HepG2 (cell line): ENCODE data around the gene IQGAP3. TPM values are rescaled to one million over a fixed set of nuclear protein-coding genes. Genes with fewer than 3 reads are reported as not detected.

Experiments
- BRCA1 ChIP-seq: sonication (generic); formaldehyde crosslinking; IDR thresholded peaks from 2 replicates; pipeline ENCODE4 v1.4.0; 2020; ENCODE audit warnings: missing genetic modification reagents
- ELF4 ChIP-seq: sonication (generic); formaldehyde crosslinking; IDR thresholded peaks from 2 replicates; pipeline ENCODE4 v1.5.0; 2020; ENCODE audit warnings: missing genetic modification reagents, mild to moderate bottlenecking, moderate library complexity, borderline replicate concordance
- GABPA ChIP-seq, 2 experiments: IDR thresholded peaks; 2 replicates each; pipeline ENCODE4 v1.6.1; 2011 to 2016; ENCODE audit warnings: low read depth in 2 of 2, low read length in 1 of 2, missing biosample characterization in 1 of 2, missing genetic modification characterization in 1 of 2
- JUND ChIP-seq: sonication (generic); formaldehyde crosslinking; IDR thresholded peaks from 2 replicates; pipeline ENCODE4 v1.8.0; 2022; ENCODE audit warnings: mild to moderate bottlenecking, missing genetic modification reagents
- NBN ChIP-seq: fragments of 450-650 bp; conservative IDR thresholded peaks from 2 replicates; pipeline ENCODE4 v1.6.1; 2017
- NFKBIZ ChIP-seq: IDR thresholded peaks from 2 replicates; pipeline ENCODE4 v1.6.1; 2018; ENCODE audit warnings: missing genetic modification reagents, missing compliant biosample characterization
- POLR2AphosphoS5 ChIP-seq: IDR thresholded peaks from 2 replicates; pipeline ENCODE4 v1.6.1; 2012; ENCODE audit warnings: low read depth, low read length
- RFXAP ChIP-seq: sonication (generic); formaldehyde crosslinking; IDR thresholded peaks from 2 replicates; pipeline ENCODE4 v1.4.0; 2020; ENCODE audit warnings: missing genetic modification reagents, borderline replicate concordance
- SUZ12 ChIP-seq: fragments of 150-350 bp; IDR thresholded peaks from 2 replicates; pipeline ENCODE4 v1.6.1; 2014; ENCODE audit warnings: low read depth, low read length
- TSC22D2 ChIP-seq: sonication (generic); formaldehyde crosslinking; IDR thresholded peaks from 2 replicates; pipeline ENCODE4 v1.5.1; 2020; ENCODE audit warnings: missing genetic modification reagents, mild to moderate bottlenecking, borderline replicate concordance
- U2AF1 ChIP-seq: fragments of 200-400 bp; formaldehyde crosslinking; optimal IDR thresholded peaks from 2 replicates; pipeline ENCODE3; 2017; ENCODE audit warnings: mild to moderate bottlenecking, low read depth, low read length
- ZFP1 ChIP-seq: IDR thresholded peaks from 2 replicates; pipeline ENCODE4 v1.6.1; 2016
- ZNF205 ChIP-seq: IDR thresholded peaks from 2 replicates; pipeline ENCODE4 v1.6.1; 2018; ENCODE audit warnings: missing biosample characterization, missing genetic modification reagents
- ZUFSP ChIP-seq: sonication (generic); formaldehyde crosslinking; IDR thresholded peaks from 2 replicates; pipeline ENCODE4 v1.9.0; 2021; ENCODE audit warnings: missing genetic modification reagents, mild to moderate bottlenecking, borderline replicate concordance
- polyA plus RNA-seq, 8 experiments: library from polyadenylated mRNA; depleted of rRNA in 3 of 8; stranded (reverse) in 7 of 8; unstranded in 1 of 8; fragments of >200 nt; fragmentation: Illumina TruSeq in 4 of 8; extraction: Trizol in 4 of 8; gene quantifications; 2 replicates each; pipeline versions ENCODE4 v1.2.1 to v1.2.3, GENCODE V29; 2011 to 2016; ENCODE audit warnings: low read depth in 4 of 8, missing spikeins in 1 of 8, mixed read lengths in 1 of 8; ENCODE audit not compliant: insufficient read depth in 1 of 8
- total RNA-seq, 5 experiments: library from RNA; depleted of rRNA; stranded (reverse); fragments of >200 nt; fragmentation: Illumina TruSeq; extraction: Trizol; gene quantifications; 2 replicates each; pipeline ENCODE4 v1.2.3, GENCODE V29; 2016; ENCODE audit warnings: low read depth in 1 of 5

Gene IQGAP3
- total and polyA plus RNA-seq, 2 of the 13 experiments (the other 11 are each of a cell fraction or from before 2014, with no cell fraction given): 13.5 to 14.1 TPM

GRCh38 chr1:156506450-156506849 is 65.9 kb downstream of the IQGAP3 start (continued):
- TF ChIP-seq GABPA (IDR thresholded peaks at IDR 0.05; ENCODE audit: low read depth, low read length) (no peak), GABPA (CRISPR knock-in tag; IDR thresholded peaks at IDR 0.05; ENCODE audit: low read depth) (no peak), POLR2AphosphoS5 (no peak), ZNF205 (CRISPR knock-in tag) (no peak), ELF4 (CRISPR knock-in tag) (no peak), NFKBIZ (CRISPR knock-in tag) (no peak), U2AF1 (no peak), RFXAP (CRISPR knock-in tag) (no peak), NBN (no peak), TSC22D2 (CRISPR knock-in tag) (no peak), BRCA1 (no peak), SUZ12 (no peak), ZFP1 (CRISPR knock-in tag) (no peak), JUND (no peak), ZUFSP (CRISPR knock-in tag) (no peak)
